ENCODE measurements around the gene RABAC1.
A peak's percentile ranks its signal among the peaks of the same experiment; 100 is the strongest.
"Not testable (repeated sequence)": the region's sequence is repeated elsewhere in the genome, so short reads cannot be mapped to it uniquely, and the experiment has no call there.

Gene RABAC1

GRCh38 chr19:41944336-41944735 is 14.8 kb downstream of the RABAC1 start:
- DNase-seq, result no peak

DNA sequence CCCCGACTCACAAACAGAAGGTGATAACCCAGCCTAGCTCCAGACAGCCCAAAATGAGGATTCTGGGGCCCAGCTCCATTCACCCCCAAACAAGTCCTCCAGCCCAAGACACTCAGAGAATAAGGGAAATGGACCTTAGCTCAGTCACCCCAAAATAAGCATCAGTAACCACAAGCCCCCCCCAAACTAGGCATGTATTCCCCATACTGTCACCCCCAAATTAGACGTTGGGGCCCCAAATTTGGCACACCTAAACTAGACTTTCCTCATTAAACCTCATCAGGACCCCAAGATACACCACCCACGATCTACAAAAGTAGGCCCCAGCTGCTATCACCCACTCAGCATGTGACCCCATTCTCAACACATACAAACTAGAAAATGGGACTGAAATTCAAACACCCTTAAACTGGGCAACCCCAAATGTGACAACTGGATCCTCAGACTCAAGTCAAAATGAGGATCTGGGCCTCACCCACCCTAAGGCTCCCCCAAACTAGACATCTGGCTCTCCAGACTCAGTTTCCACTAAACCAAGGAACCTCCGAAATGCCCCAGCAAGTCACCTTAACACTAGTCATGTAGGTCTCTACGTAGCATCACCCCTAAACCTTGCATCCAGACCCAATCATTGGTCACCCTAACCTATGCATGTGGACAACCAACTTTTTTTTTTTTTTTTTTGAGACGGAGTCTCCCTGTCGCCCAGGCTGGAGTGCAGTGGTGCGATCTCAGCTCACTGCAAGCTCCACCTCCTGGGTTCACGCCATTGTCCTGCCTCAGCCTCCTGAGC is 17.5 kb downstream of the RABAC1 start:
- no peak for DNase-seq

GRCh38 chr19:41940731-41941409 is 18.3 kb downstream of the RABAC1 start:
- DNase-seq, result no peak

DNA sequence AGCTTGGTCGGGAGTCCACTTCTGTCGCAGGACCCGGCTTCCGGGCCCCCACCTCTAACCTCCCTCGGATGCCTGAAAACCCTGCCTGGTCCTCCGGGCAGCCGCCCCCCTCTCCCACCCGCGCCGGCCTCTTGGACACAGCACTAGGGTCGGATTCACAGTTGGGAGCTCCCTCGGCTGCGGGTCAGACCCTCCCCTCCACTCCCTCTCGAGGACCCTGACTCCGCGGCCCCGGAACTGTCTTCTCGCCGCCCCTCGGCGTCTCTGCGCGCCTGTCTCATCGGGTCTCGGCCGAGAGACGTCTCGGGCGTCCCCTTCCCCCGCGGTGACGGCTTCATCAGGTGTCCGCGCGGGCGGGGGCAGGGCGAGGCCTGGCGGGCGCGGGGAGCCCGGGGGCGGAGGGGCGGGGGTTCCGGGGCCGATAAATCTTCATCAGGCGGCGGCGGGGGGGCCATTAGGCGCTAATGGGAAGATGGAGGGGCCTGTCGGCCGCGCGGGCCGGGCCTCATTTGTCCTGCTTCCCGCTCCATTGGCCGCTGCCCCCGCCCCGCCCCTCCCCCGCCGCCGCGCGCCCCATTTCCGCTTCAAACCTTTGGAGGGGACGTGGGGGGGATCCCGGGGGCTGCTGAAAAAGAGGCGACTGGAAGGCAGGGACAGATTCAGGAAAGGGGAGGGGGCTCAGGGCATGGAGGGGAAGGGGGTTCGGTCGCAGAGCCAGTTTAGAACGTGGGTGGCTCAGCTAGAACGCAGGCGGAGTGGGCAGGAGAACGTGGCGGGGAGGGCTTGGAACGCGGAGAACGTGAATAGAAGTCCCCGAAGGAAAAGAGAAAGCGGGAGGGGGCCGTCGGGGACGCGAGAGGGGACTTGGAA is 19.0 kb downstream of the RABAC1 start:
- DNase-seq, result no peak

DNA sequence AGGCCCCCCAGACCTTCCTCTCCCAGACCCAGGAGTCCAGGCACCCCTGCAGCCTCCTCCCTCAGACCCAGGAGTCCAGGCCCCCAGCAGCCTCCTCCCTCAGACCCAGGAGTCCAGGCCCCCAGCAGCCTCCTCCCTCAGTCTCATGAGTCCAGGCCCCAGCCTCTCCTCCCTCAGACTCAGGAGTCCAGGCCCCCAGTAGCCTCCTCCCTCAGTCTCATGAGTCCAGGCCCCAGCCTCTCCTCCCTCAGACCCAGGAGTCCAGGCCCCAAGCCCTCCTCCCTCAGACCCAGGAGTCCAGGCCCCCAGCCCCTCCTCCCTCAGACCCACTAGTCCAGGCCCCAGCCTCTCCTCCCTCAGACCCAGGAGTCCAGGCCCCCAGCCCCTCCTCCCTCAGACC is 19.9 kb downstream of the RABAC1 start:
- DNase-seq, result not testable (repeated sequence)

- no peak for DNase-seq
Measured at GRCh38 chr19:41937525-41938468, 21.3 kb downstream of the RABAC1 start.

GRCh38 chr19:41936961-41937360 is 22.2 kb downstream of the RABAC1 start:
- no peak for DNase-seq

GRCh38 chr19:41936416-41936850 is 22.7 kb downstream of the RABAC1 start:
- DNase-seq, result no peak

GRCh38 chr19:41935760-41936415 is 23.2 kb downstream of the RABAC1 start:
- no peak for DNase-seq

GRCh38 chr19:41934849-41935374 is 24.2 kb downstream of the RABAC1 start:
- peak; percentile 88 for DNase-seq

DNA sequence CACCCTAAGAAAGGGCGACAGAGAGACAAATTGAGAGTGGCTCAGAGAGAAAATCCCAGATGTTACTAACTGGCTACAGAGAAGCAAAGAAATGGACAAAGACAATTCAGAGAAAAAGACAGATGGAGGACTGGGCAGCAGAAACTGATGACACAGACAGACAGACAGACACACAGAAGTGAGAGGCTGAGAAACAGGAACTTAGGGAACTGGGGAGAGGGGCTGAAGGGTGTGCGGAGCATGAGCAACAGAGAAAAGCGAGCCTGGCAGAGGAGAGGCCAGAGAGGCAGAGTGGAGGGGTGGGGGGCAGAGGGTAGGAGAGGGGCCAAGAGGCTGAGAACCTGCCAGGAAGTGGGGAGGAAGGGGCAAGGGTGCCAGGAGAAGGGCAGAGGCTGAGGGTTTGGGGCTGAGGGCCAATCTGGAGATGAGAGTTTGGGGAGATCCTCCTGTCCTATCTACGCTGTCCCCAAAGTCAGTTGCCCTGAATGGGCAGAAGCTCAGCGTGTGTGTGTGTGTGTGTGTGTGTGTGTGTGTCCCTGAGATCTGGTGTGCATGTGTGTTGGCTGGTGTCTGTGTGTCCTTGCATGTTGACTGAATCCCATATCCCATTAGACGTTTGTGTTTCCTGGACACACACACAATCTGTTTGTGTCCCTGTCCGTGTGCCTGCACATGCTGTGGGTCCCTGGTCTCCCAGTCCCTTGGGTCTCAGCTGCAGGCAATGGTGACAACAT is 25.3 kb downstream of the RABAC1 start:
- no peak for DNase-seq

DNA sequence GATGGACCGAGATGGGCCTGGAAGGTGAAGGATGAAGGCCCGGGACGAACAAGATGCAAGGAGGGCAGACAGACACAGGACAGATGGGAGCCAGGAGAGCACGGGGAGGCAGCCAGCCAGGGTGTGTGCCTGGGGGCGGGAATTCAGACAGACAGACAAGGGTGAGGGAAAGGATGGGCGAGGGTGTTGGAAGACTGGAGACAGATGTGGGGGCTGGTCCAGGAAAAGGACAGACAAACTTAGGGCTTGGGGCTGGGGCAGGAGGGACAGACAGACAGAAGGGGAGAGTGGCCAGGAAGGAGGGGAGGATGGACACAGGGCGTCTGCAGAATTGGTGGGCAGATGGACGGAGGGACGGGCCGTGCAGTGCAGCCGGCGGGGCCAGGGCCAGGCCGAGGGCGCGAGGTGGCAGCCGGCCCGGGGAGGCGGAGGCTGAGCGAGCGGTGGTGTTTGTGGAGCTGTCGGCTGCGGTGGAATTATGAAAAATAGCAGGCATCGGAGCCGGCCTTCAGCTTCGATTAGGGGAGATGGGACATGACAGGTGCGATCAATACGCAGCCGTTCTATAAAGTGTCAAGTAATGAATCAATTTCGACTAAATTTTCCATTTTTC is 26.3 kb downstream of the RABAC1 start:
- DNase-seq, result no peak

GRCh38 chr19:41932259-41932719 is 26.8 kb downstream of the RABAC1 start:
- DNase-seq, result no peak

DNA sequence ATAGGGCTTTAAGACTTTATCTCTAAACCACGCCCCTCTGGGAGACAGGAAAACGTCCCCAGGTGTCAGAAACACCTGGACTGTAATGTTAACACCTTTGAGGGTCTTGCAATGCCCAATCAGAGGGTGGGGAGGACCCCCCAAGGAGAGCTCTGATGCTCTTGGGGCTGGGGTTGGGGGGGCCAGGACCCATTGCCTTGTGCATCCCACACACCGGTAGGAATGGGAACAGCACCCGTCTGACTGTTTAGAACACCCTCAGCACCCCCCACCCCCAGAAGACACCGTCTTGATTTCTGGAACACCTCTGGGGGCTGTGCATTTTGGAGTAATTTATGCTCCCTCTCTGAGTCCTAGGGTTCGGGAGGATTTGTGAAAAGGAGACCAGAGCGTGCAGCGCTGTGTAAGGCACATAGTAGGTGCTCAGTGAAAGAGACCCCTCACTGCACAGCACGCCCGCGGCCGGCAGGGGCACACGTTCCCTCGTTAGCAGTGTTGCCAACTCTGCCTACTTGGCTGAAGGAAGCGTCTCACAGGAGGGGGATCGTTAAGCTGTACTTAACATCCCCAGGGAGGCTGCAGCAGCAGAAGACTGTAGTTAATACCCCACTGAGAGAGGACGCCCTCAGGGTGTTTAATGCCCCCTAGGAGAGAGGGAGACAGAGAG is 28.1 kb downstream of the RABAC1 start:
- DNase-seq, result no peak

DNA sequence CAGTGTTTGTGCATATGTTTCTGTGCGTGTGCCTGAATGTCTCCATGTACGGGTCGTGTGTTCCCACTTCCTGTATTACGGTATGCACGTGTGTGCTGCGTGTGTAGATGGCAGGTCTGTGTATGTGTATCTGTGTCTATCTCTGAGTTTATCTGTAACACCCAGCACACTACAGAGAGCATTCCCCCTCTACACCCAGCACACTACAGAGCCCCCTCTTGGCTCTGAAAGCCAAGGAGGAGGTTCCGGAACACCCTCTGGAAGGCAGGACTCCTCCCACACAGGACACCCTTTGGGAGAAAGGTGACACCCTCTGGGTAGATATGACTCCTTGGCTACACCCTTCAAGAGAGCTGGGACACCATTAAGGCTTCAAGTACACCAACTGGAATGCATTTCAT is 28.8 kb downstream of the RABAC1 start:
- DNase-seq, result no peak

- no peak for DNase-seq
Measured at GRCh38 chr19:41929536-41930071, 29.5 kb downstream of the RABAC1 start.

DNA sequence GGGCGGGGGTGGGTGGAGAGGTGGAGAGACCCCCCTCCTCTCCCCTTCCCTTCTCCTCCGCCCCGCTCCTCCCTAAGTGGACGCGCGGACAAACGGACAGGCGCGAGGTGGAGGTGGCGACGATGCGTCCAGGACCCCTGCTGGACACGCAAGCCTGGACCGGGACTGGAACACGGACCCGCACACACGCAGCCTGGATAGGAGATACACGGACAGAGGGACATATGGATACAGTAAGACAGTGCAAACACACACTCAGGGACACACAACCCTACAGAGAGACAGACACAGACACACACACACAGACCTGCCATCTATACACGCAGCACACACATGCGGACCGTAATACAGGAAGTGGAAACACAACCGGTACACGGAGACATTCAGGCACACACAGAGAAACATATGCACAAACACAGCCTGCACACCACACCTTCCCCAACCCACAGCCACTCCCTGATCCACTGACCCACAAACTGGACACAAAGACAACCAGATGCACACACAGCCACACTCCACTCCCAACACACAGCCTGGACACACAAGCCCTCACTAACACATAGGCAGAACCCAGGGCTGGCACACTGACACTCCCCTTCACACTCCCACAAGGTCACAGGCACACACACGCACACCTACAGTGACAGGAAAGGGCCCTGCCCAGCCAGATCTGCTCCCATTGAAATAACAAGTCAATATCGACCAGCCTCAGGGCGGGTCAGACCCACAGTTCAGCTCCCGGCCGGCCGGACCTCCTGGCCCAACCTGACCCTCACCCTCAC is 30.2 kb downstream of the RABAC1 start:
- no peak for DNase-seq

DNA sequence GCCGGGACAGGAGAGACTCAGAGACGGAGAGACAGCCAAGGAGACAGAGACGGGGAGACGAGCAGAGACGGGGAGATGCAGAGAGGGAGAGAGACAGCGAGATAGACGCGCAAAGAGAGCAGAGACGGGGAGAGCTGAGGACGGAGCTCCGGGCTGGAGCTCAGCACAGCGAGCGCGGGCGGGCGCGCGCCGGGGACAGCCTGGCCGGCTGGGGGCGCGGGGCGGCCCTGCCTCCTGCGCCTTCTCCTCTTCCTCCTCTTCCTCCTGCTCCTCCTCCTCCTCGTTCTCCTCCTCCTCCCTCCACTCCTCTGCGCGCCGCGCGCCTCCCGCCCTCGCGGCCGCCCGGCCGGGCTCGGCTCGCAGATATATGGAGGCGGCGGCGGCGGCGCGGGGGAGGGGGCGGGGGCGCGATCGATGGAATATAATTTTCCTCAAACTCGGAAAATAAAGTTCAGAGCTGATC is 30.9 kb downstream of the RABAC1 start, which contains the start of gene ERFL:
TSS of gene ERFL (minus strand) at position 229 of the 463 bp plus-strand sequence. CDS start 15,530 bp downstream, outside the sequence.
- DNase-seq, result no peak
